ENCODE results near the gene LPCAT3.

The LPCAT3 gene

GRCh38 chr12:6957741-6958608, 60.3 kb downstream of the LPCAT3 start:
- no peak overlapping the region for H3K27ac ChIP-seq
- TF ChIP-seq CTCF (conservative IDR thresholded peaks at IDR 0.05), result no peak

GRCh38 chr12:6957151-6957701, 61.0 kb downstream of the LPCAT3 start:
- no peak for TF ChIP-seq CTCF (conservative IDR thresholded peaks at IDR 0.05)
- no peak overlapping the region for H3K27ac ChIP-seq

- H3K27ac ChIP-seq, result no peak overlapping the region
- no peak for TF ChIP-seq CTCF (conservative IDR thresholded peaks at IDR 0.05)
Observed at GRCh38 chr12:6956021-6956727, 62.1 kb downstream of the LPCAT3 start.

GRCh38 chr12:6955108-6956020, 62.9 kb downstream of the LPCAT3 start:
- no peak for TF ChIP-seq CTCF (conservative IDR thresholded peaks at IDR 0.05)
- no peak overlapping the region for H3K27ac ChIP-seq

GRCh38 chr12:6954316-6955107, 63.8 kb downstream of the LPCAT3 start:
- no peak for TF ChIP-seq CTCF (conservative IDR thresholded peaks at IDR 0.05)
- H3K27ac ChIP-seq, result no peak overlapping the region

GRCh38 chr12:6953442-6954315, 64.6 kb downstream of the LPCAT3 start:
- no peak for TF ChIP-seq CTCF (conservative IDR thresholded peaks at IDR 0.05)

More at GRCh38 chr12:6953442-6954315, 64.6 kb downstream of the LPCAT3 start:
- H3K27ac ChIP-seq, result no peak overlapping the region
